GM12873 (cell line): ENCODE data around the gene SRGN.

Experiments used
- TF ChIP-seq, protein P1 (sequence below): IDR thresholded peaks from 2 replicates; pipeline ENCODE4 v1.5.1; 2012; ENCODE audit warnings: low read depth, mild to moderate bottlenecking, moderate library complexity, low read length, control low read depth; ENCODE audit not compliant: insufficient read depth; ENCODE audit errors: missing control alignments

The SRGN gene

DNA sequence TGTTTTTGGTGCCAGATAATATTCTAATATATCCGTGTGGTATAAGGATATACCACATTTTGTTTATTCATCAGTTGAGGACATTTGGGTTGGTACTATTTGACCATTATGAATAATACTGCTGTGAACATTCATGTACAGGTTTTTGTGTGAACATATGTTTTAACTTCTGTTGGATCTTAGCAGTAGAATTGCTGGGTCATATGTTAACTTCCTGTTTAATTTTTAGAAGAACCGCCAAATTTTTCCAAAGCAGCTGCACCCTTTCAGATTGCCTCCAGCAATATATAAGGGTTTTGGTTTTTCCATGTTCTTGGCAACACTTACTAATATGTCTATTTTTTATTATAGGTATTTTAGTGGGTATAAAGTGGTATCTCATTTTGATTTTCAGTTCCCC is 58.9 kb downstream of the SRGN start:
- TF ChIP-seq, protein P1, sequence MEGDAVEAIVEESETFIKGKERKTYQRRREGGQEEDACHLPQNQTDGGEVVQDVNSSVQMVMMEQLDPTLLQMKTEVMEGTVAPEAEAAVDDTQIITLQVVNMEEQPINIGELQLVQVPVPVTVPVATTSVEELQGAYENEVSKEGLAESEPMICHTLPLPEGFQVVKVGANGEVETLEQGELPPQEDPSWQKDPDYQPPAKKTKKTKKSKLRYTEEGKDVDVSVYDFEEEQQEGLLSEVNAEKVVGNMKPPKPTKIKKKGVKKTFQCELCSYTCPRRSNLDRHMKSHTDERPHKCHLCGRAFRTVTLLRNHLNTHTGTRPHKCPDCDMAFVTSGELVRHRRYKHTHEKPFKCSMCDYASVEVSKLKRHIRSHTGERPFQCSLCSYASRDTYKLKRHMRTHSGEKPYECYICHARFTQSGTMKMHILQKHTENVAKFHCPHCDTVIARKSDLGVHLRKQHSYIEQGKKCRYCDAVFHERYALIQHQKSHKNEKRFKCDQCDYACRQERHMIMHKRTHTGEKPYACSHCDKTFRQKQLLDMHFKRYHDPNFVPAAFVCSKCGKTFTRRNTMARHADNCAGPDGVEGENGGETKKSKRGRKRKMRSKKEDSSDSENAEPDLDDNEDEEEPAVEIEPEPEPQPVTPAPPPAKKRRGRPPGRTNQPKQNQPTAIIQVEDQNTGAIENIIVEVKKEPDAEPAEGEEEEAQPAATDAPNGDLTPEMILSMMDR = no peak

GRCh38 chr10:69151984-69152383 is 64.1 kb downstream of the SRGN start:
- TF ChIP-seq, protein P1 = no peak

GRCh38 chr10:69153227-69153626 is 65.3 kb downstream of the SRGN start:
- TF ChIP-seq, protein P1 = no peak
